GM19463 (cell line): ENCODE data around the gene NRG2.

ENCODE experiments used
- ATAC-seq: cut with Tn5 transposase; IDR thresholded peaks from one replicate; pipeline ENCODE4 v1.9.1; 2021; ENCODE audit warnings: mild to moderate bottlenecking, moderate library complexity; ENCODE audit not compliant: unreplicated experiment

The NRG2 gene

DNA sequence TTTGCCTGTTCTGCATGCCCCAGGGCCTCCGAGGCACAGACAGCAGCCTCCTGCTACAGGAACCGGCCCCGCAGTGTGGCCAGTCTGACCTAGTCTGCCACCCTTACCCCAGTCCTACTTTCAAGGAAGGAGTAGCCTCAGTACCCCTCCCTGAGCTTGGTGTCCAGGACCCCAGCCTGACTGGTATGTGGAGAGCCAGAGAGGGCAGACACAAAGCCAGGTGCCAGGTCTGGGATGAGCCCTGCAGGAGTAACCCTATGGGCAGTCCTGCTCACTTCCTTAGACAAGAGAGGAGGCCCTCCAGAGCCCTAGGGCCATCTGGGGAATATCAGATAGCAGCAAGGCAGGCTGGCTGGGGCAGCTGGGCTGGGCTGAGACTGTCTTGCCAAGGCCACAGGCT lies 67.8 kb downstream of the NRG2 start:
- no peak for ATAC-seq

GRCh38 chr5:139974661-139975060 lies 68.4 kb downstream of the NRG2 start:
- no peak for ATAC-seq

- no peak for ATAC-seq
These were observed 71.8 kb downstream of the NRG2 start for GRCh38 chr5:139971202-139971725.

- no peak for ATAC-seq
These were observed 73.8 kb downstream of the NRG2 start for GRCh38 chr5:139969318-139969717.

DNA sequence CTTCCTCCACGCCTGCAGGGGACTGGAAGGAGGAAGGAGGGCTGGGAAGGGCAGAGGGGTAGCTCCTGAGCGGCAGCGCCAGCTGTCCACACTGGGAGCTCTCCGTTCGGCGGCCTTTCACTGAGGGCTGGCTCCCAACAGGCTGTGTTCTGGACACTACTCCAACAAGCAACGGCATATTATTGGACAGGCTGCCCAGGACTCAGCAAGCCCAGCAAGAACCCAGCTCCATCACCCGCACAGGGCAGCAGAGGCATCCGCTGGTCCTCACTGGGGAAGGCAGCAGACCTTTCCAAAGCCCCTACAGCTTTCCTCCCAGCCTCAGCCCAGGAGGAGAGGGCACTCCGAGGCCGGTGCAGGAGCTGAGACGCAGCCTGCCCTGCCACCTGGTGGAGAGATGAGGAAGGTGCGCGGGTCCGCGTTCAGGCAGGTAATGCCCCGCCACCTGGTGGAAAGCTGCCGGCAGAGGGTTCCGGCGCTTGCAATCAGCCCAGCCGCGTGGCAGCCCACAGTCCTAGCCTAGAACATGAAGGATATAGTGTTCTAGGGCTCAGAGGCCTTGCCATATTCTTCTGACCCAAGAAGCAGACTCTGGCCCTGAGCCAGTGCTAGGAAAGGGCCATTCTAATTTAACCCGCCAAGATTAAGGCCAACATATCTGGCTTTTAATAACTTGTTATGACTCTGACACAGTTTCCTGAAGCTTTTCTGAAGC lies 74.4 kb downstream of the NRG2 start:
- peak; percentile 92 for ATAC-seq

- no peak for ATAC-seq
These were observed 75.7 kb downstream of the NRG2 start for GRCh38 chr5:139967353-139967752.

DNA sequence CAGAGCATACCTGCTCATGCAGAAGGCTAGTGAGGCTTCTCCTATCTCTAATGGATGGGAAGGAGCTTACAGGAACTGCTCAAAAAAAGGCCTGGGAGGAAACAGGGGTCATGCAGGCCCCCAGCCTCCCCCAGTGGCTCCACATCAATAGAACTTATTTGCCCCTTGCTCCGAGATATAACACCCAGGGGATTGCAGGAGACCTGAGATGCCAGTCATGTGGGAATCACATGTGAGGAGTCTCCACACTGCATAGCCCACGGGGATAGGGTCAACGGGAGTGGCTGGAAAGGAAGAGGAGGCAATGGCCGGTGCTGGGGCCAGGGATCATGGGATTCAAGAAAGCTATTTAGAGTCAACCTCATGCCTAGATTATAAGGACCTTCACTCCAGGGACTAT lies 76.2 kb downstream of the NRG2 start:
- ATAC-seq: no peak

DNA sequence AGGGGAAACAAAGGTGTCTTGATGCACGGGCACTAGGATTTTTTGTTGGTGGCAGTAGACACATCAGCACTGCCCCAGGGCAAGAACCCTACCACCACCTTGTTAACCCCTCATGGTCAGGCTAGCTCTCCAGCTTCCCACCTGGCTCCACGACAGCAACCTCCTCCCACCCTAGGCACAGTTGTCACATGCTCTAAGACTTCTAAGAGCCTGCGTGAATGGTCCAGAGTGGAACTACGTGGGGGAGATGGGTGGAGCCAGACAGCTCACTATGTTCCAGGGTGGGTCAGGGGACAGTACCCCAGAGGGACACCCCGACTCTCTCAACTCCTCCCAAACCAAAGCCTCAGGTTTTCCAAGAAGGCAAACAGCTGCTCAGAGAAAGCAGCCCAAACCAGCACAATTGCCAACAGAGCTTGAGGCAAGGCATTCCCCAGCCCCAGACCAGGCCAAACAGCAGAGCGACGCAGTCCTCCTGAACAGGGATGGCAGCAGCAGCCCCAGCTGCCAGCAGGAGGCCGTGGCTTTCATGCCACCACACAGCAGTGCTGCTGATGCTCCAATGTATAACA lies 78.0 kb downstream of the NRG2 start:
- no peak for ATAC-seq

DNA sequence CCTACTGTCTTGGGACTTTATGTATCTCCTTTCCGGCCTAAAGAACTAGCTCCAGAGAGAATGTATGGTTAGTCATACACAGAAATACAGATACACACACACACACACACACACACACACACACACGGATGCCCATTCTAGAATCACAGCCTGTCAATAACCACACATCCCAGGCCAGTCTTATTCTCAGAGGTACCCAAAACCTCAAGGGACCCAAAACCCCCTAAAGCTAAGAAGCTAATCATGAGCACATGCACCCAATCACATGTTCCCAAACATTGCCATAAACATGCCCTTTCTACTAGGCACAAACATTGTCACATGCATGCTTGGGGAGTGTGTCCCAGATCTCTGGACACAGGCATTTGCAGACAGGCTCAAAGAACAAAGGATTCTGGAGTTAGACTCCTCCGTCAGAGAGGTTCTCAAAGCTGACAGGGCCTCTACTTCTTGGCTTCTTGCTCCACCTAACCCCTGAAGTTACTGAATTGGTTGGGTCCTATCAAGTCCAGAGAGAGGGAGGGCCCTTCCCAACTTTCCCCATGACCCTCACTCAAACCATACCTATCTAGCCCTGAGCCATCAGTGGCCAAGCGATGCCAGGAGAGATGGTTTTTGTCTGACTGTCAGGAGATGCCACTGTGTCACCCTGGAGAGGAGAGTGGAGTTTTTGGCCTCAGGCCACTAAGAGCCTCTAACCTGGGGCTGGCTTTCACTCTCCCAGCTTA lies 78.7 kb downstream of the NRG2 start:
- ATAC-seq: no peak

DNA sequence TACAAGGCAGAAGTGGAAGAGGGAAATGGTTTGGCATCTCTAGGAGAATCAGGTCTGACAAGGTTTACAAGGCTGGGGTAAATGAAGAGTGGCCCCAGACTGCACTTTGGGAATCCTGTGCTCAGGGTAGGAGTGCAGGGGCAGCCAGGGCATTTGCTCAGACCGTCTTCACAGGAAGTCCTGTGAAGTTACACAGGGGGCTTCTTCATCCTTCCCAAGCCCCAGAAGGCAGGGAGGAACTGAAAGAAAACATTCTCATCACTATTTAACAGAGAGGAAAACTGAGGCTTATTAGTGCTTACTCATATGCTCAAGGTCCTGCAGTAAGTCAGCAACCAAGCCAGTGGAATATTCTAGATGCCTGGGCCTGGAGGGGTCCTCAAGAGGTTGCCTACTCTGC lies 80.7 kb downstream of the NRG2 start:
- no peak for ATAC-seq

GRCh38 chr5:139961435-139962157 lies 81.5 kb downstream of the NRG2 start:
- ATAC-seq: peak; percentile 53

DNA sequence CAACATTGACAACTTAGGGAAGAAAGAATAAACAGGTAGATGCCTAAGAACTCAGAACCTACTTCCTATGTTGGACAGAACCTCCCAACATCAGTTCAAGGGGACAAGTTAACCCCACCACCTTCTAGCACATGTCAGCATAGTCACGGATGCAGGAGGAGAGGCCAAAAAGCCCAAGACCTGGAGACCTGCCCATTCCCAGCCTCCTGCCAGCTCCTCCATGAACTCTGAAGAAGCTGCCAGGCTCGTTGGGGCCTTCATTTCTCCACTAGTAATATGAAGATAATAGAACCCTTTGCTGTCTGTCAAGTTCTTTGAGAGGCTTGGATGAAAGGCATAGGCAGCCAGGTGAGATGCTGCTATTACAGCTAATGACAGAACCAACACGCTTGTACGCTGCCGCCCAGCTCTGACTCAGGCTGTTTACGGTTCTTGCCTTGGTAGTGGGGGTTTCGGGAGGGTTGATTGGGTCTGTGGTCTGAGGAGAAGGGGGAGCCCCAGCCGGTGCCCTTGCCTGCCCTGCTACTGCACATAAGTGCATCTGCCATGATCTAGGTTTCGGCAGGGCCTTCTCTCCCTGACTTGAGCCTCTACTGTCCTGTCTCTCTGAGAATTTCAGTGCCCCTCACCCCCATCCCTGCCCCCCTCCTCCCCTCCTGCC lies 82.2 kb downstream of the NRG2 start:
- peak; percentile 83 for ATAC-seq

GRCh38 chr5:139958432-139959148 lies 84.5 kb downstream of the NRG2 start:
- no peak for ATAC-seq

GRCh38 chr5:139956342-139956741 lies 86.8 kb downstream of the NRG2 start:
- no peak for ATAC-seq

- ATAC-seq: peak; percentile 40
These were observed 87.4 kb downstream of the NRG2 start for GRCh38 chr5:139955616-139956273.

GRCh38 chr5:139955053-139955605 lies 88.0 kb downstream of the NRG2 start:
- peak; percentile 77 for ATAC-seq

DNA sequence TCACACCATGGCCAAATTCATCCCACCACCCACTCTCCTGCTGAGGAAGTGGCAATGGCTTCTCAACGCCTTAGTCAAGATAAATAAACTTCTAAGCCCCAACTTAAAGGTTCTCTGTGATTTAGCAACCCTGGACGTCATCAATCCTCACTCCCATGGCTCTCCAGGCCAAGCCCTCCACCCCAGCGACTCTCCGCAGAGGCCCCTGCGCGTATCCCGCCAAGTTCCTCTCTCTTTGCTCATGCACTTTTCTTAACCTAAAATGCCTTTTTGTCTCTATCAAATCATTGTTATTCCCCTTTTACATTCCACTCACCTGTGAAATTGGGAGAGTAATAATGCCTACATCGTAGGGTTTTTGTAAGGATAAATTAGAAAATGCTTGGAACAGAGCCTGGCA lies 88.6 kb downstream of the NRG2 start:
- no peak for ATAC-seq

DNA sequence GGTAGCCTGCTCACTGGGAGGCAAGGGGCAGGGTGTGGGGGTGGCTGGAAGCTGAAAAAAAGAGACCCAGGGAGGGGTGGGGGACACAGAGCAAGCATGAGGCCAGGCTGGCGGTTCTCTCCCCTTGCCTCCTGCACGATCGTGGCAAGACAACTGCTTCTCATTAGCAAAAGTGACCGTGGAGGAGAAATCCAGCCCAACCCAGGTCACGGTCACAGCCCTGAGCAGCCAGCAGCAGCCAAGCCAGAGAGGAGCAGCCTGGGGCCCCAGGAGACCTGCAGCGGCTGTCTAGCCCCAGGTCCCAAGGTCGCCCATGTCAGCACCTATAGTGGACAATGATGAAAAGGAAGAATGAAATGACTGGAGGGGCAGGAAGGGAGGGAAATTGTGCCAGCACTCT lies 89.1 kb downstream of the NRG2 start:
- no peak for ATAC-seq

GRCh38 chr5:139952574-139952973 lies 90.5 kb downstream of the NRG2 start:
- no peak for ATAC-seq
